GM19025 (cell line): Measurements from ENCODE around the gene ARHGEF7.

Experiments
- ATAC-seq: cut with Tn5 transposase; IDR thresholded peaks from one replicate; pipeline ENCODE4 v1.9.1; 2021; ENCODE audit warnings: mild to moderate bottlenecking, low read depth, moderate library complexity; ENCODE audit not compliant: unreplicated experiment

ARHGEF7 gene

DNA sequence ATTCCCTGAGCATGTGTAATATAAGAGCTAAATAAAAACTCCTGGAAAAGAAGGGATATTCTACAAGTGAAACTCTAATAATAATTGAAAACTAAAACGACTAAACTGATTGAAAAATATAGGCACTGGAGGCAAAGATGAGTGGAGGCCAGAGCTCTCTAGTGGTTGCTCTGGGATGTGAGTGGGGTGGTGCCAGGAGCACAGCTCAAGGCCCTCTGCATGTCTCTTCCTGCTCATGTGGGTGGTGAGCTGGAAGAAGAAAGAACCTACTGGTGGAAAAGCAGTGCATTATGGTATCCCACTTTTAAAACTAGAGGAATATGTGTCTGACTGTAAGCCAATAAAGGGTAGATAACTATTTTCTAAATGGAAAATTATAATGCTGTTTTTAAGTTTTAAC is 15.8 kb upstream of the ARHGEF7 start:
- ATAC-seq, result no peak

DNA sequence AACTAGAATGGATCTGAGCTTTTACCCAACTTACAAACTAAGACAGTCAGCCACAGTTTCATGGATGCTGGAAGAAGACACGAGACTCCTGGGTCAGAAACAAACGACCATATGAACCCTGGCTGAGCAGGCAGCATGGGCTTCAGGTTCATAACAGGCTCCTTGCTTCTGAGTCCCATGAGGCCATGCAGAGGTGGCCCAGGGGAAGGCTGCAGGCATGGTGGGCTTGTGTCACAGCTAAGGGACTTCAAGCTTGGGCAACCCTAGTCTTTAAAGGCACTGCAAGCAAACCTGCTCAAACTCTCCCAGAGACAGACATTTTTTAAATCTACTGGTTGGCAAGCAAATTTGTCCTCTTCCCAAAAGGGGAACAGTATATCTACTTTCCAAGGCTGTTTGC is 5.1 kb upstream of the ARHGEF7 start:
- no peak for ATAC-seq

GRCh38 chr13:111111376-111111937 is 3.7 kb upstream of the ARHGEF7 start:
- ATAC-seq, result no peak

- no peak for ATAC-seq
Measured at GRCh38 chr13:111112196-111112595, 2.9 kb upstream of the ARHGEF7 start.

DNA sequence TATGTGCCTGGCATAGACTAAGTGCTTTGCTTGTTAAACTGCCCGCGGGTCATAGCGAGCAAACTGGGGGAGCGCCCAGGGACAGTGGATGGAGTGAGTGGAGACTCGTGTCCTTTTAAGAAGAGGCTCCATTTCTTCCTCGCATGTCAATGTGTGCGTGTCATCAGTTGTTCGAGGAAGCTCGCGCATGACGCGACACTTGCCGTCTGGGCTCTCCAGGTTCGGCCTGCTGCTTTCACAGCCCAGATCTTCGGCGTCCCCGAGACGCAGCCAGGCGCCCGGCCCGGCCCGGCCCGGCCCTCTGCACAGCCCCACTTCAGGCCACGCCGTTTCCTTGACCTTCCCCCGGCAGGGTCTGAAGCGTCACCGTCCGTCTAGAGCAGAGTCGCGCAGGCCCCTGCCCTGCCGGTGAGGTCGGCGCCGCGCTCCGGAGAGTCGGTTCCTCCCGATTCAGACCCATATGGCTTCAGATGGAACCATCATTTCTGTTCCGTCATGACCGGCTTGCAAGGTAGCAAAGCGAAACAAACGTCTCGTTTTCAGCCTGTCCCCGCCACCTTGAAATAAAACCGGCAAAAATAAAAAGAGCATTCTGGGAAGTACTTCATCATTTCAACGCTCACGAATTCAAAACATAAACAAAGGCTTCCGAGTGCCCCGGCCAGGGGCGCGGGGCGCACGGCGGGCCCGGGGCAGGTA is 599 bp upstream of the ARHGEF7 start:
- no peak for ATAC-seq

DNA sequence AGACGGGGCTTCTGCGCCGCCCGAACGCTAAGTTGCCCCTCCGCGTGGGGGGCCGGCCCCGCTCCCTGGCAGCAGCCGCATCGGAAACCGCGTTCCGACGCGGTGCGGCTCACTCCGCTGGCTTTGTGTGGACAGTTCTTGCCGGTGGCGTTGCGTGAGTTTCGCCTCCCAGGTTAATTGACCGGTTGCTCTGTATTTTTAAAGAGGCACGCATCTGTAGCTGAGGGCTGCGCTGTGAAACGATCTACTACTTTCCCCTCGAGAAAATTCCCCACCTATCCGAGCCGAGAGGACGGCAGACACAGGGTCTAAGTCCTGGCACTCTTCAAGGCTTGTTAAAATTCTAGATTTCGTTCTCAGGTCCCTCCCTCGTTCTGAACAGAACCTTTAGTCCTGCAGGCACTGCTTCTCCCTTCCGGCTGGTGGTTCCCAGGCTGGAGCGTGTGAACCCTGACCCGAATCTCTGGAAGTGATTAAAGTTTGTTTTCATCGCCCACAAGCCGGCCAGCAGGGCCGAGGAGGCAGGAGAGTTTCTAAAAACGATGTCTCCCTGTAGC is 933 bp downstream of the ARHGEF7 start:
- ATAC-seq, result no peak

GRCh38 chr13:111116856-111117255 is 1.7 kb downstream of the ARHGEF7 start:
- no peak for ATAC-seq

GRCh38 chr13:111117289-111117688 is 2.2 kb downstream of the ARHGEF7 start:
- no peak for ATAC-seq

DNA sequence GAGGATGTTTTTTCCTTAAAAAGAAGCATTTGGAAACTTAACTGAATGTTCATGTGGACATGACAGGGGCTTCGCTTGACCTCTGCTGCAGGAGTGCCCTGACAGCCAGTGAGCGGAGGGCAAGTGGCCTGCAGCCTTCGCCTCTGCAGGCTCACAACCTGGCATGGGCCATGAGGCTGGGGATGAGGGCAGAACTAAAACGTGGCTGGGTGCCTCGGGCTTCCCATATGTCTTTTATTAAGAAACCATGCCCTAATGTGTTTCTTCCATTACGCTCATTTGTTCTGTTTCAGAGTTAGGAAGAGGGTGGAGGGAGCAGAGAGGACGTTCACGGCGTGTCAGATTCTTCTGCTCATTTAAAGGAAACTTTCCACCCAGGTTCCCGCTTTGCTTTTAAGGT is 2.9 kb downstream of the ARHGEF7 start:
- ATAC-seq, result no peak

DNA sequence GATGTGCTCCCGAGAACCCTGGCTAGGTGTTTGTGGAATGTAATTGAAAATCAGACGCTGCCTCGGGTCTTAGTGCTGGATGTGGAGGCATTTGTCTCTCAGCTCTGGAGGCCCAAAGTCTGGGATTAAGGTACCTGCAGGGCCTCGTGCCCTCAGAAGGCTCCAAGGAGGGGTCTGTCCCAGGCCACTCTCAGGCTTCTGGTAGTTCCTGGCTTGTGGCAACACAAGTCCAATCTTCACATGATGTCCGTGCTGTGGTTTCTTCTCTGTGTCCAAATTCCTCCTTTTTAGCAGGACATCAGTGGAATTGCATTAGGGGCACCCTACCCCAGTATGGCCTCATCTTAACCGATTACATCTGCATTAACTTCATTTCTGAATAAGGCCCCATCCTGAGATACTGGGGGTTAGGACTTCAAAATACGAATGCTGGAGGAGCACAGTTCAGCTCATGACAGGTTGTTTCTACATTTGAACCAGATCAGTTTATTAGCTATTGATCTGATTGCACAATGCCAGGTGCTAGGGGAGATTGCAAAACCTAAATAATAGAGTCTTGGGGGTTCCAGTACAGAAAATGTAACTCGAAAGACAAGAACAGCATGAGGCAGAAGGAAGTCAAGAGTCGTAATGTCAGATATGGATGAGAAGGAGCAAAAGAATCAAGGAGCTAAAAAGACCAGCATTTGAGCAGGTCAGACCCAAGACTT is 3.9 kb downstream of the ARHGEF7 start:
- no peak for ATAC-seq

- no peak for ATAC-seq
Measured at GRCh38 chr13:111119966-111120365, 4.9 kb downstream of the ARHGEF7 start.

DNA sequence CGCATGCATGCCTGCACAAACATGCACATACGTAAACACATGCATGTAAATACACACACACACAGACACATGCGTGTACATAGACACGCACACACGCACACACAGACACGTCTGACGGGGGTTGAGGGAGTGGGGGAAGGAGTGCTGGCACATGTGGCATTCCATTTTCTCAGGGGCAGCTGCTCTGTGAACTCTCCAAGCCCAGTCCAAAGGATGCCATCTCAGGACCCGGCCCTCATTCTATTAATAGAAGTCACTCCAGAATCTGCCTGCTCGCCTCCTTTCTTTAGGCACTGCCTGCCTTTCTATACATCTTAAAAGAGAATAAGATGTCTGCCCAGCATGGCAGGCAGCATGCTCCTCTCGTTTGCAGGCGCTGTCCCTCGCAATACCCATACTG is 5.3 kb downstream of the ARHGEF7 start:
- no peak for ATAC-seq

DNA sequence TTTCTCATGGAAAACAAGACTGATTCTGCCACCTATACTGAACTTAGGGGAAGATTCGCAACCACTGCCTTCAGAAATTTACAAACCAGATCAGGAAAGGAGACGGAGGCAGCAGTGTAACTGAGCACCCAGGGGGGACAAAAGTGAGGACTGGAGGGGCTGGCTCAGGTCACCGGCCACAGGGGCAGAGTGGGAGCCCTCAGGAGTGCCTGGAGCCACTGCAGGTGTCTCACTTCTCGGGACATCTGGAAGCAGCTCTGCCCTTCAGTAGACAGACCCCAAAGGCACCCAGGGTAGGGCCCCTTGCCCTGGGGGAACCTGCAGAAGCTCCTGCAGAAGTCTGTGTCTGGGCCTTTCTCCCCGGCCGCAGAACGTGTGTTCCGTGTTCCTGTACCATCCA is 5.8 kb downstream of the ARHGEF7 start:
- ATAC-seq, result no peak

- no peak for ATAC-seq
Measured at GRCh38 chr13:111121506-111121905, 6.4 kb downstream of the ARHGEF7 start.

- ATAC-seq, result no peak
Measured at GRCh38 chr13:111122056-111122455, 6.9 kb downstream of the ARHGEF7 start.

DNA sequence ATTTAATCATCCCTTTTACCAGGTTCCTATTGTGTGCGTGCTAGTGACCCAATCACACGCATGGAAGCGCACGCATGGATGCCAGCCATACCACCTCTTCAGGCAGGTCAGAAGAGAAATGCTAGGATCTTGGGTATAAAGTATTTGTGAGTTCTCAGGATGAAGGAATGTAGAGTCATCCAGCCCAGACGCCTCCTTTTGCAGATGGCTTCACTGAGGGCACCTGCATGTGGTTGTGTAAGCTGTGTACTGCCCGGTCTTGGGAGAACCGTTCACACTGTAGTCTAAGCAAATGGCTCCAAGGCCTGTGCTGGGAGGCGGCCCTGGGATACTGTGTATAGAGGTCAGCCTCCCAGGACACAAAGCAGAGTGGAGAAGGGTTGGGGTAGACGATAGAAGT is 7.5 kb downstream of the ARHGEF7 start:
- ATAC-seq, result no peak

GRCh38 chr13:111123221-111123620 is 8.1 kb downstream of the ARHGEF7 start:
- ATAC-seq, result no peak

DNA sequence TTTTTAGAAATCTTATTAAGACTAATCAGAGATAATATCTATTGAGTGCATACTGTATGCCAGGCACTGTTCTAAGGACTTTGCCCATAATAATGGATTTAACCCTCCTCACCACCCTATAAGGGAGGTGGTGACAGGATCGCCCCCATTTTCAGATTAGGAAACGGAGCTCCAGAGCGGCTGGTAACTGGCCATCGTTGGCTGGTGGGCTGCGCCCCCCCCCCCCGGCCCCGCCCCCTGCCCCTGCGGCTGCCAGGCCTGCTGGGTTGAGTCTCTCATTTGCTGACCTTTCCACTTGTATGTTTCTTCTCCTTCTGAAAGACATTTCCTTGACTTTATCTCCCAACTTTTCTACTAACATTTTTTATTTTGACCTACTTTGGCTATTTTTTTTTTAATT is 8.5 kb downstream of the ARHGEF7 start:
- ATAC-seq, result no peak

DNA sequence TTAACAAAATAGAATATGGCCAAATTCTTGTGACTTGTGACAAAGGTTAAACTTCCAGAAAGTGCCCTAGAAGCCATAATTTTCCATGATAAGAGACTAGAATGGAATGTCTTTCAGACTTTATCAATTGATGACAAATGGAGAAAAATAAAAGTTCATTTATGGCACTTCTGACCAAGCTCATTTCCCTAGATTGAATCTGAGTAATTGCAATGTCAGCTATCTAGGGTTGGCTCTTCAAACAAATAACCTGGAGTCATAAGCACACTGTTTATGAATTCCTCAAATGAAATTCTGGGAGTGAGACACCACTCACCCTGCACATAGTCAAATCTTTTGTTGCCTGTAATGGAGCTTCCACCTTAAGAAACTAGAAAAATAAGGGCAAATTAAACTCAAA is 11.4 kb downstream of the ARHGEF7 start:
- no peak for ATAC-seq

- ATAC-seq, result peak; percentile 98
Measured at GRCh38 chr13:111129465-111130115, 14.5 kb downstream of the ARHGEF7 start.

DNA sequence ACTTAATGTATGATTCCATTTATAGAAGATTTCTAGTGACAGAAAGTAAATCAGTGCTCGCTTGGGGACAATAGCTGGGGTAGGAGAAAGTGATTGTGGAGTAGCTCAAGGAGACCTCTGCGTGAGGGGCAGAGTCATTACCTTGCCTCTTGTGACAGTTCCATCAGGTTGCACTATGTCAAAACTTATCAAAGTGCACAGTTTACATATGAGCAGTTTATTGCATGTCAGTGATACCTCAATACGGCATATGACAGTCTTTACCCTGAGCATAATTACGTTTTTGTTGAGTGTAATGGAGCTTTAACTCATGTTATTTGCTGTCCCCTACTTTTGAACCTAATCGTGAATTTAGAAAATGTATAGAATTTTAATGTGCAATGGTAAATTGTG is 15.0 kb downstream of the ARHGEF7 start:
- no peak for ATAC-seq
